ENCODE measurements around the gene FAM53A.

FAM53A gene

DNA sequence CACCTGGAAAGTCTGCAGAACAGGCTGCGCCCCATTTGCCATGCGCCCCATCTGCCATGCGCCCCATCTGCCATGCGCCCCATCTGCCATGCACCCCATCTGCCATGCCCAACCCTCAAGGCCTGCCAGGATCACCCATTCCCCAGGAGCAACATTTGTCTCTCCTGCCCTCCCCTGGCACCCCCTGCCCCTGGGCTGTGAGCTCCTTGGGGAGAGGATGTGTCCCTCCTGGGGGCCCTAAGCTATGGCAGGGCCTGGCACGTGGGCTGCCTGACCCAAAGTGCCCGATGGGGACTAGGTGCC, 82.6 kb downstream of the FAM53A start (continued):
- TF ChIP-seq, protein P1, sequence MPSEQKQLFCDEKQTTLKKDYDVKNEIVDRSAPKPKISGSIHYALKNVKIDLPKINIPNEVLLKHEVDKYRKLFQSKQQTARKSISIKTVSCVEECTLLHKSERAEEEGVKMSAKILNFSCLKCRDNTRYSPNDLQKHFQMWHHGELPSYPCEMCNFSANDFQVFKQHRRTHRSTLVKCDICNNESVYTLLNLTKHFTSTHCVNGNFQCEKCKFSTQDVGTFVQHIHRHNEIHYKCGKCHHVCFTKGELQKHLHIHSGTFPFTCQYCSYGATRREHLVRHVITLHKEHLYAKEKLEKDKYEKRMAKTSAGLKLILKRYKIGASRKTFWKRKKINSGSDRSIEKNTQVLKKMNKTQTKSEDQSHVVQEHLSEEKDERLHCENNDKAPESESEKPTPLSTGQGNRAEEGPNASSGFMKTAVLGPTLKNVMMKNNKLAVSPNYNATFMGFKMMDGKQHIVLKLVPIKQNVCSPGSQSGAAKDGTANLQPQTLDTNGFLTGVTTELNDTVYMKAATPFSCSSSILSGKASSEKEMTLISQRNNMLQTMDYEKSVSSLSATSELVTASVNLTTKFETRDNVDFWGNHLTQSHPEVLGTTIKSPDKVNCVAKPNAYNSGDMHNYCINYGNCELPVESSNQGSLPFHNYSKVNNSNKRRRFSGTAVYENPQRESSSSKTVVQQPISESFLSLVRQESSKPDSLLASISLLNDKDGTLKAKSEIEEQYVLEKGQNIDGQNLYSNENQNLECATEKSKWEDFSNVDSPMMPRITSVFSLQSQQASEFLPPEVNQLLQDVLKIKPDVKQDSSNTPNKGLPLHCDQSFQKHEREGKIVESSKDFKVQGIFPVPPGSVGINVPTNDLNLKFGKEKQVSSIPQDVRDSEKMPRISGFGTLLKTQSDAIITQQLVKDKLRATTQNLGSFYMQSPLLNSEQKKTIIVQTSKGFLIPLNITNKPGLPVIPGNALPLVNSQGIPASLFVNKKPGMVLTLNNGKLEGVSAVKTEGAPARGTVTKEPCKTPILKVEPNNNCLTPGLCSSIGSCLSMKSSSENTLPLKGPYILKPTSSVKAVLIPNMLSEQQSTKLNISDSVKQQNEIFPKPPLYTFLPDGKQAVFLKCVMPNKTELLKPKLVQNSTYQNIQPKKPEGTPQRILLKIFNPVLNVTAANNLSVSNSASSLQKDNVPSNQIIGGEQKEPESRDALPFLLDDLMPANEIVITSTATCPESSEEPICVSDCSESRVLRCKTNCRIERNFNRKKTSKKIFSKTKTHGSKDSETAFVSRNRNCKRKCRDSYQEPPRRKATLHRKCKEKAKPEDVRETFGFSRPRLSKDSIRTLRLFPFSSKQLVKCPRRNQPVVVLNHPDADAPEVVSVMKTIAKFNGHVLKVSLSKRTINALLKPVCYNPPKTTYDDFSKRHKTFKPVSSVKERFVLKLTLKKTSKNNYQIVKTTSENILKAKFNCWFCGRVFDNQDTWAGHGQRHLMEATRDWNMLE (tag by site-specific recombination; conservative IDR thresholded peaks at IDR 0.05; ENCODE audit: low read depth) = no peak
- no peak for TF ChIP-seq ZNF37A (tag by site-specific recombination; IDR thresholded peaks at IDR 0.05)
- TF ChIP-seq ZNF221 (tag by site-specific recombination; IDR thresholded peaks at IDR 0.05; ENCODE audit: borderline replicate concordance) = no peak
- no peak for TF ChIP-seq ZNF514 (tag by site-specific recombination; IDR thresholded peaks at IDR 0.05)

DNA sequence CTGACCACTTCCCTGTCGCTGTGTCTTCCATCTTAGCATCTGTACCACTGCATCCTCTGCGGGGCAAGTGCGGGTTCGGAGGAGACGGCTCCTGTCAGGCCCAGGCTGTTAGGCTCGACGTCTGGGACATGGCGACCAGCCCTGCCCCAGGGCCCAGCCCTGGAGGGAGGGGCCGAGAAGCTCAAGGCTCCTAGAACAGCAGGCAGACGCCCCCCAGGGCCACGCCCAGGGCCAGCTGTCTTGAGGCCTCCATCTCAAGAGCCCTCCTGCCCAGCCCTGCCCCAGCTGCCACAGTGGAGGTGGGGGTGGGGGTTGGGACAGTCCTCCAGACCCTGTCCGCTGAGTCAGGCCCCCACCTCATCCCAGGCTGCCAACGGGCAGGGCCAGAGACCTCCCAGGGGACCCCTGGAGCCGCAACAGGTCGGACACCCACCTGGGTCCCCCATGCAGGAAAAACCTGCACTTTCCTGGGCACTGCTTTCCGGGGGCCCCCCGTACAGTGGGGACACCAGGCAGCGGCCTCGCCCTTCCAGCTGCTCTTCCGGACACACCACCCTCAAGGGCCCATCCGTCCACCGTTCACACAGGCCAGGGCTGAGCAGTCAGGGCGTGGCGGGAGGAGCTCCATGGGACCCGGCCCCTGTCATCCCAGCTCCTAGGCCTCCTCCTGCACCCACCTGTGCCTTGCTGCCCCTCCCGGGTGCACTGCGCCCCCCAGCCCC, 83.1 kb downstream of the FAM53A start:
- TF ChIP-seq, protein P2, sequence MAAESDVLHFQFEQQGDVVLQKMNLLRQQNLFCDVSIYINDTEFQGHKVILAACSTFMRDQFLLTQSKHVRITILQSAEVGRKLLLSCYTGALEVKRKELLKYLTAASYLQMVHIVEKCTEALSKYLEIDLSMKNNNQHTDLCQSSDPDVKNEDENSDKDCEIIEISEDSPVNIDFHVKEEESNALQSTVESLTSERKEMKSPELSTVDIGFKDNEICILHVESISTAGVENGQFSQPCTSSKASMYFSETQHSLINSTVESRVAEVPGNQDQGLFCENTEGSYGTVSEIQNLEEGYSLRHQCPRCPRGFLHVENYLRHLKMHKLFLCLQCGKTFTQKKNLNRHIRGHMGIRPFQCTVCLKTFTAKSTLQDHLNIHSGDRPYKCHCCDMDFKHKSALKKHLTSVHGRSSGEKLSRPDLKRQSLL (tag by site-specific recombination; IDR thresholded peaks at IDR 0.05) = no peak
- TF ChIP-seq KLF1 (tag by site-specific recombination; IDR thresholded peaks at IDR 0.05) (peak; percentile 76), ZNF514 (tag by site-specific recombination; IDR thresholded peaks at IDR 0.05) (no peak)
- Histone ChIP-seq H3K9me3 (ENCODE audit: control insufficient read depth, insufficient read depth, low read depth, low read length) (no peaks in the 10 kb centered on the region), H3K36me3 (ENCODE audit: control insufficient read depth in 2 of 2, insufficient read depth in 1 of 2, low read length in 2 of 2) (no peaks in the 10 kb centered on the region), H3K4me3 (ENCODE audit: low read depth, low read length) (no peak overlapping the region), H3K27ac (ENCODE audit: extremely low read depth, low read depth, low read length) (no peak overlapping the region), H3K4me1 (ENCODE audit: control insufficient read depth, insufficient read depth, low read length) (no peaks in the 10 kb centered on the region)
- ChIA-PET POLR2A (no interaction called here), CTCF (no interaction called here)

DNA sequence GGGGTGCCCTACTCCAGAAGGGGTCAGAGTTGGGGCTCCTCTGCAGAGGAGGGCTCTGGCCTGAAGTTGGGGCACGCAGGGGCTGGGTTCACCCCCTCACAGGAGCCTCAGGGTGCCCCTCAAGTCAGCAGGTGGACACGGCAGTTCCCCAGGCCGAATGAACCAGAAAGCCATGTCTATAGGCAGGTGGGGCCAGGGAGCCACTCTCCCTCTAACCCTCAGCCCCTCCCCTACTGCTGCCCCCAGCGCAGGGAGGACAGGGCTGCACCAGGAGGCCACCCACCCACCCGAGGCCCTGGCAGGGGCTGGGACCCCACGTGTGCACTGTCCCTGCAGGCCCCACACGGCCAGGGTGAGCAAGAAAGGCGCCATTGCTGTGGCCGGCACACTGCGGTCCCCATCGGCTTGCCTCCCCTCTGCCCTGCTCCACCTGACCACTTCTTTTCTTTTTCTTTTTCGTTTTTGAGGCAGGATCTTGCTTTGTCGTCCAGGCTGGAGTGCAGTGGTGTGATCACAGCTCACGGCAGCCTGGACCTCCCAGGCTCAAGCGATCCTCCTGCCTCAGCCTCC, 83.8 kb downstream of the FAM53A start:
- TF ChIP-seq ZNF140 (tag by site-specific recombination; IDR thresholded peaks at IDR 0.05) = no peak
- TF ChIP-seq ZNF350 (tag by site-specific recombination; IDR thresholded peaks at IDR 0.05) = no peak
- no peak for TF ChIP-seq BCL11B (tag by site-specific recombination; IDR thresholded peaks at IDR 0.05; ENCODE audit: low read depth)
- no peak for TF ChIP-seq ZBTB20 (tag by site-specific recombination; IDR thresholded peaks at IDR 0.05)
- TF ChIP-seq WT1 (tag by site-specific recombination; IDR thresholded peaks at IDR 0.05) = no peak
- TF ChIP-seq KLF10 (tag by site-specific recombination; IDR thresholded peaks at IDR 0.05) = no peak
- TF ChIP-seq, protein P3, sequence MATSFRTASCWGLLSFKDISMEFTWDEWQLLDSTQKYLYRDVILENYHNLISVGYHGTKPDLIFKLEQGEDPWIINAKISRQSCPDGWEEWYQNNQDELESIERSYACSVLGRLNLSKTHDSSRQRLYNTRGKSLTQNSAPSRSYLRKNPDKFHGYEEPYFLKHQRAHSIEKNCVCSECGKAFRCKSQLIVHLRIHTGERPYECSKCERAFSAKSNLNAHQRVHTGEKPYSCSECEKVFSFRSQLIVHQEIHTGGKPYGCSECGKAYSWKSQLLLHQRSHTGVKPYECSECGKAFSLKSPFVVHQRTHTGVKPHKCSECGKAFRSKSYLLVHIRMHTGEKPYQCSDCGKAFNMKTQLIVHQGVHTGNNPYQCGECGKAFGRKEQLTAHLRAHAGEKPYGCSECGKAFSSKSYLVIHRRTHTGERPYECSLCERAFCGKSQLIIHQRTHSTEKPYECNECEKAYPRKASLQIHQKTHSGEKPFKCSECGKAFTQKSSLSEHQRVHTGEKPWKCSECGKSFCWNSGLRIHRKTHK (tag by site-specific recombination; IDR thresholded peaks at IDR 0.05) = no peak
- TF ChIP-seq ZNF677 (tag by site-specific recombination; IDR thresholded peaks at IDR 0.05) = no peak
- TF ChIP-seq ZNF155 (tag by site-specific recombination; IDR thresholded peaks at IDR 0.05) = no peak
- TF ChIP-seq GLIS2 (tag by site-specific recombination; IDR thresholded peaks at IDR 0.05) = no peak
- TF ChIP-seq ZNF571 (tag by site-specific recombination; IDR thresholded peaks at IDR 0.05) = no peak
- no peak for TF ChIP-seq ZNF777 (tag by site-specific recombination; IDR thresholded peaks at IDR 0.05; ENCODE audit: borderline replicate concordance)
- TF ChIP-seq MEIS1 (CRISPR knock-in tag; IDR thresholded peaks at IDR 0.05; ENCODE audit: borderline replicate concordance) = no peak
- POLR2A ChIA-PET = no interaction called here
- H3K9me3 ChIP-seq (ENCODE audit: control insufficient read depth, insufficient read depth, low read depth, low read length) = no peaks in the 10 kb centered on the region
- H3K4me3 ChIP-seq (ENCODE audit: low read depth, low read length) = no peak overlapping the region
- no peaks in the 10 kb centered on the region for H3K4me1 ChIP-seq (ENCODE audit: control insufficient read depth, insufficient read depth, low read length)
- CTCF ChIA-PET = no interaction called here
- no peaks in the 10 kb centered on the region for H3K36me3 ChIP-seq (ENCODE audit: control insufficient read depth in 2 of 2, insufficient read depth in 1 of 2, low read length in 2 of 2)
- no peak overlapping the region for H3K27ac ChIP-seq (ENCODE audit: extremely low read depth, low read depth, low read length)

All from HEK293 (cell line).